Left forelimb (tissue), 1 donor: ENCODE measurements around the gene NAGS.
"Not testable (repeated sequence)": the region's sequence is repeated elsewhere in the genome, so short reads cannot be mapped to it uniquely, and the experiment has no call there.

Experiments used
- DNase-seq: peaks from one replicate; pipeline ENCODE4 v3.0.0-alpha.2; 2018; ENCODE audit warnings: low spot score

NAGS gene

GRCh38 chr17:43983515-43984411, 20.7 kb upstream of the NAGS start:
- no peak for DNase-seq

- no peak for DNase-seq
Observed at GRCh38 chr17:43984521-43984920, 19.9 kb upstream of the NAGS start.

GRCh38 chr17:43986225-43986981, 18.0 kb upstream of the NAGS start:
- DNase-seq: no peak

- no peak for DNase-seq
Observed at GRCh38 chr17:43987131-43988021, 17.0 kb upstream of the NAGS start.

- no peak for DNase-seq
Observed at GRCh38 chr17:43988301-43988700, 16.1 kb upstream of the NAGS start.

GRCh38 chr17:43992641-43993040, 11.8 kb upstream of the NAGS start:
- DNase-seq: no peak

- DNase-seq: peak; percentile 74
Observed at GRCh38 chr17:43994272-43995149, 9.9 kb upstream of the NAGS start.

- DNase-seq: no peak
Observed at GRCh38 chr17:43995150-43995471, 9.3 kb upstream of the NAGS start.

GRCh38 chr17:43997180-43997579, 7.2 kb upstream of the NAGS start:
- DNase-seq: not testable (repeated sequence)

- DNase-seq: no peak
Observed at GRCh38 chr17:43998552-43998951, 5.9 kb upstream of the NAGS start.

- DNase-seq: no peak
Observed at GRCh38 chr17:43999024-43999423, 5.4 kb upstream of the NAGS start.

- no peak for DNase-seq
Observed at GRCh38 chr17:44000141-44000860, 4.1 kb upstream of the NAGS start.

- DNase-seq: no peak
Observed at GRCh38 chr17:44000871-44001460, 3.5 kb upstream of the NAGS start.

- no peak for DNase-seq
Observed at GRCh38 chr17:44001461-44001920, 2.9 kb upstream of the NAGS start.

- no peak for DNase-seq
Observed at GRCh38 chr17:44002141-44002848, 2.1 kb upstream of the NAGS start.

GRCh38 chr17:44004761-44005526, 522 bp downstream of the NAGS start:
- no peak for DNase-seq

- DNase-seq: no peak
Observed at GRCh38 chr17:44005527-44006271, 1.3 kb downstream of the NAGS start.

GRCh38 chr17:44006272-44006597, 1.8 kb downstream of the NAGS start:
- DNase-seq: no peak
